Fibroblast of lung (primary cell): ENCODE data around the gene RPRD1B. TPM values are rescaled to one million over a fixed set of nuclear protein-coding genes. Genes with fewer than 3 reads are reported as not detected.

Experiments
- DNase-seq, 2 donors: peaks; one replicate each; pipeline versions ENCODE4 v3.0.0 to v3.0.0-alpha.2; 2010; ENCODE audit warnings: low read depth in 2 of 2
- H2AFZ ChIP-seq: 2 replicates; pipeline ENCODE4 v1.5.1; 2012; ENCODE audit warnings: low read length, control low read depth, inconsistent platforms
- H3K27ac ChIP-seq: 2 replicates; pipeline ENCODE4 v1.5.1; 2011; ENCODE audit warnings: low read length, control low read depth; ENCODE audit not compliant: insufficient read depth
- H3K27me3 ChIP-seq: 2 replicates; pipeline ENCODE4 v1.5.1; 2011; ENCODE audit warnings: mild to moderate bottlenecking, low read length; ENCODE audit not compliant: control insufficient read depth, insufficient read depth
- H3K36me3 ChIP-seq: 2 replicates; pipeline ENCODE4 v1.5.1; 2011; ENCODE audit warnings: low read length; ENCODE audit not compliant: control insufficient read depth, insufficient read depth
- H3K4me1 ChIP-seq: 2 replicates; pipeline ENCODE4 v1.5.1; 2011; ENCODE audit warnings: low read length; ENCODE audit not compliant: control insufficient read depth, insufficient read depth; ENCODE audit errors: extremely low read depth
- H3K4me2 ChIP-seq: 2 replicates; pipeline ENCODE4 v1.5.1; 2011; ENCODE audit warnings: low read length, control low read depth; ENCODE audit not compliant: insufficient read depth; ENCODE audit errors: extremely low read depth
- H3K4me3 ChIP-seq, 4 experiments: fragments of 200-600 bp in 1 of 4; sonication (generic) in 1 of 4; replicated peaks in 1 of 4; 2 replicates each; pipeline ENCODE4 v1.5.1; 2011 to 2016; ENCODE audit warnings: low read length in 4 of 4, low read depth in 3 of 4, mild to moderate bottlenecking in 3 of 4, control low read depth in 2 of 4, inconsistent platforms in 1 of 4, mixed read lengths in 1 of 4; ENCODE audit not compliant: insufficient read depth in 1 of 4; ENCODE audit errors: control extremely low read depth in 1 of 4
- H3K79me2 ChIP-seq: 2 replicates; pipeline ENCODE4 v1.5.1; 2012; ENCODE audit warnings: mild to moderate bottlenecking, low read length, inconsistent platforms; ENCODE audit not compliant: control insufficient read depth, insufficient read depth
- H3K9ac ChIP-seq: 2 replicates; pipeline ENCODE4 v1.5.1; 2011; ENCODE audit warnings: mild to moderate bottlenecking, low read length, control low read depth; ENCODE audit not compliant: insufficient read depth
- H3K9me3 ChIP-seq: 2 replicates; pipeline ENCODE4 v1.5.1; 2012; ENCODE audit warnings: low read depth, low read length; ENCODE audit not compliant: control insufficient read depth, insufficient read depth
- H4K20me1 ChIP-seq: 2 replicates; pipeline ENCODE4 v1.5.1; 2011; ENCODE audit warnings: low read length; ENCODE audit not compliant: control insufficient read depth, insufficient read depth; ENCODE audit errors: extremely low read depth
- CTCF ChIP-seq, 2 donors: IDR thresholded peaks in 1 of 2; conservative IDR thresholded peaks in 1 of 2; 1 replicate in 1 of 2; 2 replicates in 1 of 2; pipeline ENCODE4 v1.5.1; 2011 to 2012; ENCODE audit warnings: low read length in 2 of 2, control low read depth in 1 of 2, inconsistent platforms in 1 of 2, low read depth in 1 of 2, mild to moderate bottlenecking in 1 of 2
- EZH2 ChIP-seq: IDR thresholded peaks from 2 replicates; pipeline ENCODE4 v1.5.1; 2012; ENCODE audit warnings: low read length, control low read depth, mild to moderate bottlenecking; ENCODE audit errors: missing control alignments
- polyA plus RNA-seq, 2 donors: library from polyadenylated mRNA; depleted of rRNA in 1 of 2; stranded (reverse) in 1 of 2; unstranded in 1 of 2; fragments of >200 nt; gene quantifications; 2 replicates each; pipeline ENCODE4 v1.2.1, GENCODE V29; 2011 to 2012; ENCODE audit warnings: missing spikeins in 1 of 2
- total RNA-seq: library from RNA; depleted of rRNA; stranded (reverse); fragments of >200 nt; gene quantifications from 2 replicates; pipeline ENCODE4 v1.2.1, GENCODE V29; 2014

RPRD1B gene
- total and polyA plus RNA-seq, 2 donors (not counting 1 experiment from before 2014, with no cell fraction given) = 23.8 to 23.9 TPM

GRCh38 chr20:38072898-38073297 lies 39.4 kb downstream of the RPRD1B start:
- H3K27ac ChIP-seq = peak overlapping the region; percentile 66
- no peak overlapping the region for H2AFZ ChIP-seq
- no peak overlapping the region for H3K9ac ChIP-seq
- H3K36me3 ChIP-seq = peaks cover 21% of the 10 kb centered on the region
- H3K4me1 ChIP-seq = peaks cover 31% of the 10 kb centered on the region
- no peak for TF ChIP-seq CTCF (conservative IDR thresholded peaks at IDR 0.05 in 1 of 2, IDR thresholded peaks at IDR 0.05 in 1 of 2; ENCODE audit: low read depth in 1 of 2, low read length in 2 of 2)
- no peak for TF ChIP-seq EZH2
- H3K27me3 ChIP-seq = no peaks in the 10 kb centered on the region
- no peaks in the 10 kb centered on the region for H3K9me3 ChIP-seq
- peaks cover 8% of the 10 kb centered on the region for H3K79me2 ChIP-seq
- no peaks in the 10 kb centered on the region for H4K20me1 ChIP-seq
- H3K4me3 ChIP-seq = no peak overlapping the region
- H3K4me2 ChIP-seq = peak overlapping the region; percentile 65
- no peak for DNase-seq

DNA sequence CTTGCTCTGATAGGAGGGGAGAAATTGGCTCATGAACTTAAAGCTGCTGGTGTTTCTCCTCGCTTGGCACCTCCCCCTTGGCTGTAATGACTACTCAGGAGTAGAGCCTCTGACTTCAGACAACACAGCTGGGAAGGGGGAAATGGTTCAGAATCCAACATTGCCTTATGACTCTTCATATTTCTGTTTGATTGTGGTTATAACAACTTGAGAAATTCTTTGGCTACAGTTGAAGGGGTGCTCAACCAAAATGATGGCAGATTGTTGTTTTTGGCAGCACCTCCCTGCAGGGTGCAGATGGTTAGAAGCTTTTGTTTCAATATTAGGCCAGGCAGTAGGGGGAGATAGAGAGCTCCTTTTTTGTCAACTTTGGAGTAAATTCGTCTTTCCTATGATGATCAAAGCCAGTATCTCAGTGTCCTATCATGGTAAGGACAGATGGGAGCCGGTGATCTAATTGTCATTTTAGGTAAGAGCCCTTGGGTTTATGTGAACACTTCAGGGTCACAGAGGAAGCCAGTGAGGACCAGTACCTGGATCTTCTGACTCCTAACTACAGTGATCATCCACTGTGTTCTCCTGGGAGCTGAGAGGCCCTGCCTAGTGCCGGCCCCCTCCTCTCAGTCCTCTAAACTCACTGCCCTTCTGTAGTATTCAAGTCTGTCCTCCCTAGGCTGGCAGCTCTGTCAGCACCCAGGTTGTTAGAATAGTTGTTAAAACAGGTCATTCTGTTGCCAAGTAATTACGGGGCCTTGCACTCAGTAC lies 39.9 kb downstream of the RPRD1B start:
- Histone ChIP-seq H3K27ac (peak overlapping the region; percentile 69), H3K4me1 (peaks cover 31% of the 10 kb centered on the region), H3K9me3 (no peaks in the 10 kb centered on the region), H3K4me2 (peak overlapping the region; percentile 65), H3K4me3 (no peak overlapping the region), H3K79me2 (peaks cover 8% of the 10 kb centered on the region), H4K20me1 (no peaks in the 10 kb centered on the region), H3K27me3 (no peaks in the 10 kb centered on the region), H3K36me3 (peaks cover 19% of the 10 kb centered on the region), H3K9ac (no peak overlapping the region), H2AFZ (no peak overlapping the region)
- peak; percentile 98 to 99 for DNase-seq
- TF ChIP-seq CTCF (conservative IDR thresholded peaks at IDR 0.05 in 1 of 2, IDR thresholded peaks at IDR 0.05 in 1 of 2; ENCODE audit: low read depth in 1 of 2, low read length in 2 of 2) (peak; percentile 82), EZH2 (no peak)

DNA sequence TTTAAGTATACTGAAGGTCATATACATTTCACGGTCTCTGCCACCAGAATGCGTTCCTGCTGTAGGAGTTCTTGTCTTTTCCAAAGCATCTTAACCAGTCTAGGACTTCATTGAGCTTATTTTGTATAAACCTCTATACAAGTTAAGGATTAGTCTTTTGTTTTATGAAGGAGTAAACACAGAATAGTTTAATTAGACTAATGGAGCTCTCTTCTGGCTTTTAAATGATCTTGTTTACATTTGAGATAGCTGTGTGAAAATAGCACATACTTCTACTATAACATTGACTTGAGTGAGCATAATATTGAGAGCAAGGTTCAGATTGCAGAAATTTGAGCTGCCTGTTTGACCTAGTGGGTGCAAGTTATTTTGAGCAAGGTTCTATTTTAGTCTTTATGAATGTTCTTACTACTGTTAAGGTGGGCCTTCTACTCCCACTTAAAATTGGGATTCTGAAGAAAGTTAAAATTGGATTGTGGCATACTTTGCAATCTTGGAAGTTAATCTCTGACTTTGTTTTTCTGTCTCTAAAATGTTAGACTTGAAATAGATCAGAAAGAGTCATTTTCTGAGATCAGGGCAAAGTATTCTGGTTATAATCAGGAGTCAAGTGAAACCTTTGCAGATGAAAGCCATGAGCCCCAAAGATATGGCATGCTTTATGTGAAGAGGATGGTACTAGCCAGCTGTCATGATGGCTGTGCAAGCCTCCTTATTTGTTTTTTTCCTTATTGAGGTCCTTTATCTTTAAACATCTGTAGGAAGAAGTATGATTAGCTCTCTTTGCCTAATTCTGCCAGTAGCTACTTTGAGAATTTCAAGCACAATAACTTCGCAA lies 41.8 kb downstream of the RPRD1B start:
- H3K4me2 ChIP-seq = peak overlapping the region; percentile 54
- no peaks in the 10 kb centered on the region for H3K27me3 ChIP-seq
- no peaks in the 10 kb centered on the region for H3K9me3 ChIP-seq
- peak; percentile 49 to 82 for DNase-seq
- peaks cover 14% of the 10 kb centered on the region for H3K36me3 ChIP-seq
- peak overlapping the region in 1 of 4 experiments; percentile 19 for H3K4me3 ChIP-seq
- H4K20me1 ChIP-seq = no peaks in the 10 kb centered on the region
- H3K27ac ChIP-seq = no peak overlapping the region
- H3K4me1 ChIP-seq = peaks cover 31% of the 10 kb centered on the region
- TF ChIP-seq CTCF (conservative IDR thresholded peaks at IDR 0.05 in 1 of 2, IDR thresholded peaks at IDR 0.05 in 1 of 2; ENCODE audit: low read depth in 1 of 2, low read length in 2 of 2) (no peak), EZH2 (no peak)
- no peak overlapping the region for H3K9ac ChIP-seq
- H3K79me2 ChIP-seq = peaks cover 8% of the 10 kb centered on the region
- no peak overlapping the region for H2AFZ ChIP-seq
